Colonic mucosa (tissue), 4 donors: ENCODE measurements around the gene OR51E1. TPM values are rescaled to one million over a fixed set of nuclear protein-coding genes. Genes with fewer than 3 reads are reported as not detected.

Source experiments
- DNase-seq: peaks from one replicate; pipeline ENCODE4 v3.0.0-alpha.2; 2020
- H3K27ac ChIP-seq: fragments of 200-600 bp; one replicate; pipeline ENCODE4 v1.8.0; 2021
- H3K27me3 ChIP-seq: fragments of 200-600 bp; one replicate; pipeline ENCODE4 v1.8.0; 2021
- H3K36me3 ChIP-seq: fragments of 200-600 bp; one replicate; pipeline ENCODE4 v1.8.0; 2021
- H3K4me1 ChIP-seq: fragments of 200-600 bp; one replicate; pipeline ENCODE4 v1.8.0; 2021; ENCODE audit warnings: mild to moderate bottlenecking
- H3K4me3 ChIP-seq: fragments of 200-600 bp; one replicate; pipeline ENCODE4 v1.8.0; 2021
- H3K9ac ChIP-seq, 2 donors: one replicate each; pipeline ENCODE4 v1.7.0; 2013; ENCODE audit warnings: control low read depth in 2 of 2, low read depth in 2 of 2, low read length in 2 of 2
- H3K9me3 ChIP-seq: fragments of 200-600 bp; one replicate; pipeline ENCODE4 v1.8.0; 2021
- intact Hi-C: fragments of 100-400 bp; cut with DNase I; formaldehyde crosslinking; loops from one replicate; pipeline ENCODE4 v1.14.1; 2022
- total RNA-seq, 2 donors: library from RNA; stranded (reverse); fragmentation: NEBNext Ultra II Directional in 1 of 2; extraction: Animal tissue kit (Norgen Biotek cat#: 25700) in 1 of 2; gene quantifications; one replicate each; pipeline ENCODE4 v1.2.1, GENCODE V29; 2021
- TF ChIP-seq, protein P1 (sequence below): fragments of 200-600 bp; IDR thresholded peaks from one replicate; pipeline ENCODE4 v1.8.0; 2022; ENCODE audit warnings: antibody characterized with exemption, mild to moderate bottlenecking
- donor health status: healthy.
- donor health status: DM: no; HTN: no; CAD: no.
- donor health status: DM: no; HTN: no; CAD: no.

OR51E1 gene
- total RNA-seq, 2 donors from 2014 or later = 0.22 to 1.0 TPM

DNA sequence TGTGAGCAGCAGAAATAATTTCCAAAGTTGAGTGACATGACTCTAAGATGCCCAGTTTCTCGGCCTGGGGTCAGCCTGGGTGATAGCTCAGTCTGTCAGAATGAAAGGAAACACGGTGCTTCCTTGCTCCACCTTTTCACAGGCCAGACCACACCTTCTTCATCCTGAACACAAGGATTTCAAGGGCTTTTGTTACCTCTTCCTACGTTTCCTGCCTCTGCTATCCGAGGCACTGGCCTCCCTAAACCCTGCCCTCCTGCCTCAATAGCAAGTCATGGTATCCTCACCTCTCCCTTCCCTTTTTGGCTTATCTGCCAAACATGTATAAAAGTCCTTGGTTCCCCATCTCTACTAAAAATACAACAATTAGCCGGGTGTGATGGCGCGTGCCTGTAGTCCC is 1.7 kb upstream of the OR51E1 start:
- Histone ChIP-seq H3K27ac (no peak overlapping the region), H3K4me3 (no peak overlapping the region), H3K36me3 (no peaks in the 10 kb centered on the region), H3K9ac (no peak overlapping the region), H3K4me1 (no peaks in the 10 kb centered on the region), H3K27me3 (no peaks in the 10 kb centered on the region), H3K9me3 (no peaks in the 10 kb centered on the region)
- TF ChIP-seq, protein P1, sequence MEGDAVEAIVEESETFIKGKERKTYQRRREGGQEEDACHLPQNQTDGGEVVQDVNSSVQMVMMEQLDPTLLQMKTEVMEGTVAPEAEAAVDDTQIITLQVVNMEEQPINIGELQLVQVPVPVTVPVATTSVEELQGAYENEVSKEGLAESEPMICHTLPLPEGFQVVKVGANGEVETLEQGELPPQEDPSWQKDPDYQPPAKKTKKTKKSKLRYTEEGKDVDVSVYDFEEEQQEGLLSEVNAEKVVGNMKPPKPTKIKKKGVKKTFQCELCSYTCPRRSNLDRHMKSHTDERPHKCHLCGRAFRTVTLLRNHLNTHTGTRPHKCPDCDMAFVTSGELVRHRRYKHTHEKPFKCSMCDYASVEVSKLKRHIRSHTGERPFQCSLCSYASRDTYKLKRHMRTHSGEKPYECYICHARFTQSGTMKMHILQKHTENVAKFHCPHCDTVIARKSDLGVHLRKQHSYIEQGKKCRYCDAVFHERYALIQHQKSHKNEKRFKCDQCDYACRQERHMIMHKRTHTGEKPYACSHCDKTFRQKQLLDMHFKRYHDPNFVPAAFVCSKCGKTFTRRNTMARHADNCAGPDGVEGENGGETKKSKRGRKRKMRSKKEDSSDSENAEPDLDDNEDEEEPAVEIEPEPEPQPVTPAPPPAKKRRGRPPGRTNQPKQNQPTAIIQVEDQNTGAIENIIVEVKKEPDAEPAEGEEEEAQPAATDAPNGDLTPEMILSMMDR = no peak
- intact Hi-C loops = no loop called here
- no peak for DNase-seq

- DNase-seq = no peak
- Histone ChIP-seq H3K4me1 (no peaks in the 10 kb centered on the region), H3K9me3 (no peaks in the 10 kb centered on the region), H3K4me3 (no peak overlapping the region), H3K27ac (no peak overlapping the region), H3K9ac (no peak overlapping the region), H3K27me3 (no peaks in the 10 kb centered on the region), H3K36me3 (no peaks in the 10 kb centered on the region)
- TF ChIP-seq, protein P1 = no peak
- intact Hi-C loops = no loop called here
Observed at GRCh38 chr11:4643076-4643475, 706 bp upstream of the OR51E1 start.

DNA sequence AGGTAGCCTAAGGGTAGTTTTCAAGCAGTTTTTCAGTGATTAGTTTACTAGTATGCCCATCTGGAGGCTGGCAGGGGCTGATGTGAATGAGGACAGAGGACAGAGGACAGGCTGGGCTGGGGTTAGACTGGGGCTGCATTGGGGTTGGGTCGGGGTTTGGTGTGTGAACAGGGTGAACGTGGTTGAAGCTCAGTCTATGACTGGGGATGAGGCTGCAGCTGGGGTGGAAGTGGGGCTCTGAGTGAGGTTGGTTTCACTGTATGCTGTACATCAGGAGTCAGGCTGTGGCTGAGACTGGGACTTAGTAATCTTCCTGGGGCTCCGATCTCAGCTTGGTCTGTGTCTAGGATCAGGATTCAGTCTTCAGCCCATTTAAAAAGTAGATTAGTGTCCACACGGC is 451 bp downstream of the OR51E1 start:
- H3K9me3 ChIP-seq = no peaks in the 10 kb centered on the region
- no peaks in the 10 kb centered on the region for H3K36me3 ChIP-seq
- H3K4me1 ChIP-seq = no peaks in the 10 kb centered on the region
- intact Hi-C loops = no loop called here
- no peak overlapping the region for H3K9ac ChIP-seq
- no peak overlapping the region for H3K4me3 ChIP-seq
- no peak for DNase-seq
- no peaks in the 10 kb centered on the region for H3K27me3 ChIP-seq
- no peak overlapping the region for H3K27ac ChIP-seq
- TF ChIP-seq, protein P1 = no peak

DNA sequence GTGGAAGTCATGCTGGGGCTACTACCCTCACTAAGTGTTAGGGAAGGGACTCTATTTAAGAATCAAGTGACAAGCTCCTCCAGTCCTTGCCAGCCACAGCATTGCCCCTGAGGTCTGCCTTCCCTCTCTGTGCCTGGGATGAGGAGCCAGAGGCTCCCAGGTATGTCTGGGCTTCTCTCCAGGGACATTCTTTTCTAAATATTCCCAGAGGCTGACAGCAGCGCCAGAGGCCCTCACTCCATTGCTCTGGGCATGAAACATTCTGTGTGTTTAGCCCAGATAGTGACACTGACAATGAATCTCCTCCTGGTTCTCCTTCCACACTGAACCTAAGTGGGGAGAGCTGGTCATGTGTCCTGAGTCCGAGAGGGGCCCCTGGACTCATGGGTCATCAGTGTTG is 2.2 kb downstream of the OR51E1 start:
- Histone ChIP-seq H3K4me3 (no peak overlapping the region), H3K9me3 (no peaks in the 10 kb centered on the region), H3K4me1 (no peaks in the 10 kb centered on the region), H3K9ac (no peak overlapping the region), H3K27me3 (no peaks in the 10 kb centered on the region), H3K36me3 (no peaks in the 10 kb centered on the region), H3K27ac (no peak overlapping the region)
- DNase-seq = no peak
- intact Hi-C loops = no loop called here
- TF ChIP-seq, protein P1 = no peak

- Histone ChIP-seq H3K9ac (no peak overlapping the region), H3K27ac (no peak overlapping the region), H3K4me3 (no peak overlapping the region), H3K4me1 (no peaks in the 10 kb centered on the region), H3K36me3 (no peaks in the 10 kb centered on the region), H3K27me3 (no peaks in the 10 kb centered on the region), H3K9me3 (no peaks in the 10 kb centered on the region)
- intact Hi-C loops = no loop called here
- TF ChIP-seq, protein P1 = no peak
- DNase-seq = no peak
Observed at GRCh38 chr11:4647766-4648165, 4.0 kb downstream of the OR51E1 start.
